Activated CD4-positive, alpha-beta memory T cell treated with anti-CD3 and anti-CD28 coated beads for 36 hours (primary cell): Measurements from ENCODE around the gene NELFCD. TPM values are rescaled to one million over a fixed set of nuclear protein-coding genes. Genes with fewer than 3 reads are reported as not detected.

Experiments
- CTCF ChIA-PET: fragments of 350-600 bp; sonication (Branson Sonifier 250); formaldehyde crosslinking; loops from one replicate; lab custom pipeline; 2021; ENCODE audit warnings: antibody characterized with exemption, inconsistent platforms; lab: Charles Lee
- POLR2A ChIA-PET: fragments of 350-600 bp; sonication (Branson Sonifier 250); formaldehyde crosslinking; loops from one replicate; lab custom pipeline; 2021; ENCODE audit warnings: antibody characterized with exemption; lab: Charles Lee
- DNase-seq: peaks from one replicate; pipeline ENCODE4 v3.0.0-alpha.2; 2020
- H3K27ac Mint-ChIP-seq: one replicate; pipeline ENCODE4 v1.8.0; 2021; ENCODE audit warnings: mixed read lengths
- H3K27me3 Mint-ChIP-seq: one replicate; pipeline ENCODE4 v1.8.0; 2021; ENCODE audit warnings: mixed read lengths
- H3K36me3 Mint-ChIP-seq: one replicate; pipeline ENCODE4 v1.8.0; 2021; ENCODE audit warnings: mixed read lengths
- H3K4me1 Mint-ChIP-seq: one replicate; pipeline ENCODE4 v1.8.0; 2021; ENCODE audit warnings: low read depth, mixed read lengths
- H3K4me3 Mint-ChIP-seq: one replicate; pipeline ENCODE4 v1.8.0; 2021; ENCODE audit warnings: mild to moderate bottlenecking, mixed read lengths
- H3K9me3 Mint-ChIP-seq: one replicate; pipeline ENCODE4 v1.8.0; 2021; ENCODE audit warnings: mixed read lengths
- intact Hi-C: fragments of 100-400 bp; cut with micrococcal nuclease; formaldehyde crosslinking; loops from one replicate; pipeline ENCODE4 v1.15.1; 2023
- total RNA-seq, 2 experiments: library from RNA; stranded (reverse); gene quantifications; one replicate each; pipeline ENCODE4 v1.2.3, GENCODE V29; 2021

The NELFCD gene
- total RNA-seq, 2 experiments from 2014 or later = 80.5 to 92.3 TPM

GRCh38 chr20:58987790-58988564 is 6.9 kb downstream of the NELFCD start:
- intact Hi-C loops = no loop called here
- CTCF ChIA-PET = no interaction called here
- H3K27me3 Mint-ChIP-seq = no peaks in the 10 kb centered on the region
- DNase-seq = peak; percentile 4
- H3K36me3 Mint-ChIP-seq = peaks cover 55% of the 10 kb centered on the region
- peaks cover 39% of the 10 kb centered on the region for H3K4me1 Mint-ChIP-seq
- POLR2A ChIA-PET = no interaction called here
- H3K27ac Mint-ChIP-seq = no peak overlapping the region
- no peak overlapping the region for H3K4me3 Mint-ChIP-seq
- H3K9me3 Mint-ChIP-seq = no peaks in the 10 kb centered on the region

GRCh38 chr20:58988565-58988882 is 7.5 kb downstream of the NELFCD start:
- no peaks in the 10 kb centered on the region for H3K9me3 Mint-ChIP-seq
- H3K27ac Mint-ChIP-seq = no peak overlapping the region
- no peaks in the 10 kb centered on the region for H3K27me3 Mint-ChIP-seq
- no peak for DNase-seq
- CTCF ChIA-PET = no interaction called here
- intact Hi-C loops = no loop called here
- peaks cover 36% of the 10 kb centered on the region for H3K4me1 Mint-ChIP-seq
- H3K36me3 Mint-ChIP-seq = peaks cover 58% of the 10 kb centered on the region
- POLR2A ChIA-PET = no interaction called here
- no peak overlapping the region for H3K4me3 Mint-ChIP-seq

GRCh38 chr20:58989196-58989595 is 8.1 kb downstream of the NELFCD start:
- Mint-ChIP-seq H3K9me3 (no peaks in the 10 kb centered on the region), H3K27me3 (no peaks in the 10 kb centered on the region), H3K36me3 (peaks cover 63% of the 10 kb centered on the region), H3K4me3 (no peak overlapping the region), H3K27ac (no peak overlapping the region), H3K4me1 (peaks cover 29% of the 10 kb centered on the region)
- ChIA-PET POLR2A (no interaction called here), CTCF (interaction anchor here (1.1 kb wide), 1 partner anchor 119 kb away, joined by 3 read pairs; no protein-coding TSS in a partner anchor)
- intact Hi-C loops = no loop called here
- DNase-seq = no peak

GRCh38 chr20:58990651-58991445 is 9.8 kb downstream of the NELFCD start:
- no peak overlapping the region for H3K27ac Mint-ChIP-seq

GRCh38 chr20:58991715-58992114 is 10.7 kb downstream of the NELFCD start:
- Mint-ChIP-seq H3K36me3 (peaks cover 76% of the 10 kb centered on the region), H3K4me1 (peaks cover 9% of the 10 kb centered on the region), H3K4me3 (no peak overlapping the region), H3K9me3 (no peaks in the 10 kb centered on the region), H3K27ac (no peak overlapping the region), H3K27me3 (no peaks in the 10 kb centered on the region)
- DNase-seq = no peak
- CTCF ChIA-PET = interaction anchor here (1.0 kb wide), 1 partner anchor 9 kb away, joined by 3 read pairs; no protein-coding TSS in a partner anchor
- intact Hi-C loops = no loop called here
- POLR2A ChIA-PET = no interaction called here

More at GRCh38 chr20:58990651-58991445, 9.8 kb downstream of the NELFCD start:
- CTCF ChIA-PET = interaction anchor here (1.0 to 1.1 kb wide), 2 partner anchors 10 to 121 kb away, joined by 3 read pairs; no protein-coding TSS in a partner anchor
- intact Hi-C loops = no loop called here
- H3K4me3 Mint-ChIP-seq = no peak overlapping the region
- POLR2A ChIA-PET = interaction anchor here (0.8 kb wide), 1 partner anchor 12 kb away, joined by 3 read pairs; no protein-coding TSS in a partner anchor
- H3K36me3 Mint-ChIP-seq = peaks cover 72% of the 10 kb centered on the region
- H3K4me1 Mint-ChIP-seq = peaks cover 17% of the 10 kb centered on the region
- H3K9me3 Mint-ChIP-seq = no peaks in the 10 kb centered on the region
- no peak for DNase-seq
- H3K27me3 Mint-ChIP-seq = no peaks in the 10 kb centered on the region

GRCh38 chr20:58992911-58993310 is 11.9 kb downstream of the NELFCD start:
- no peak overlapping the region for H3K27ac Mint-ChIP-seq
- H3K4me1 Mint-ChIP-seq = no peaks in the 10 kb centered on the region
- H3K27me3 Mint-ChIP-seq = no peaks in the 10 kb centered on the region
- peaks cover 73% of the 10 kb centered on the region for H3K36me3 Mint-ChIP-seq
- intact Hi-C loops = no loop called here
- H3K9me3 Mint-ChIP-seq = no peaks in the 10 kb centered on the region
- H3K4me3 Mint-ChIP-seq = no peak overlapping the region
- ChIA-PET POLR2A (interaction anchor here (1.0 to 1.3 kb wide), 2 partner anchors 10 to 39 kb away, joined by 3 to 6 read pairs; partner anchors contain the start of gene ATP5F1E), CTCF (no interaction called here)
- DNase-seq = no peak

- Mint-ChIP-seq H3K27ac (peak overlapping the region; percentile 23), H3K27me3 (no peaks in the 10 kb centered on the region), H3K4me3 (no peak overlapping the region), H3K9me3 (no peaks in the 10 kb centered on the region), H3K36me3 (peaks cover 70% of the 10 kb centered on the region), H3K4me1 (no peaks in the 10 kb centered on the region)
- ChIA-PET POLR2A (interaction anchor here (1.0 to 1.3 kb wide), 2 partner anchors 11 to 38 kb away, joined by 3 to 6 read pairs; partner anchors contain the start of gene ATP5F1E), CTCF (interaction anchor here (0.5 to 0.6 kb wide), 2 partner anchors 83 to 580 kb away, joined by 3 to 5 read pairs; no protein-coding TSS in a partner anchor)
- DNase-seq = no peak
- intact Hi-C loops = no loop called here
These were observed 12.5 kb downstream of the NELFCD start for GRCh38 chr20:58993332-58994248.

GRCh38 chr20:58994390-58995159 is 13.5 kb downstream of the NELFCD start:
- intact Hi-C loops = no loop called here
- ChIA-PET POLR2A (no interaction called here), CTCF (no interaction called here)
- no peak for DNase-seq
- no peak overlapping the region for H3K27ac Mint-ChIP-seq
- H3K27me3 Mint-ChIP-seq = no peaks in the 10 kb centered on the region
- no peak overlapping the region for H3K4me3 Mint-ChIP-seq
- H3K36me3 Mint-ChIP-seq = peaks cover 60% of the 10 kb centered on the region
- no peaks in the 10 kb centered on the region for H3K4me1 Mint-ChIP-seq
- H3K9me3 Mint-ChIP-seq = no peaks in the 10 kb centered on the region

GRCh38 chr20:58995461-58996225 is 14.6 kb downstream of the NELFCD start:
- no peaks in the 10 kb centered on the region for H3K4me1 Mint-ChIP-seq
- intact Hi-C loops = no loop called here
- CTCF ChIA-PET = no interaction called here
- peak overlapping the region; percentile 40 for H3K4me3 Mint-ChIP-seq
- DNase-seq = no peak
- H3K27ac Mint-ChIP-seq = peak overlapping the region; percentile 40
- no peaks in the 10 kb centered on the region for H3K9me3 Mint-ChIP-seq
- no peaks in the 10 kb centered on the region for H3K27me3 Mint-ChIP-seq
- POLR2A ChIA-PET = interaction anchor here (0.6 to 1.5 kb wide), 4 partner anchors 11 to 75 kb away, joined by 3 to 7 read pairs (median 4); no protein-coding TSS in a partner anchor
- peaks cover 55% of the 10 kb centered on the region for H3K36me3 Mint-ChIP-seq

GRCh38 chr20:58996226-58996611 is 15.2 kb downstream of the NELFCD start:
- ChIA-PET CTCF (no interaction called here), POLR2A (interaction anchor here (1.0 to 1.5 kb wide), 3 partner anchors 11 to 14 kb away, joined by 3 to 7 read pairs (median 4); no protein-coding TSS in a partner anchor)
- Mint-ChIP-seq H3K4me3 (no peak overlapping the region), H3K36me3 (peaks cover 49% of the 10 kb centered on the region), H3K27me3 (no peaks in the 10 kb centered on the region), H3K4me1 (no peaks in the 10 kb centered on the region), H3K27ac (no peak overlapping the region), H3K9me3 (no peaks in the 10 kb centered on the region)
- no peak for DNase-seq
- intact Hi-C loops = no loop called here
